Measurements from ENCODE around the gene DHRS1. TPM values are rescaled to one million over a fixed set of nuclear protein-coding genes. Genes with fewer than 3 reads are reported as not detected.
A peak's percentile ranks its signal among the peaks of the same experiment; 100 is the strongest.

The DHRS1 gene
- total and polyA plus RNA-seq, 9 of the 15 experiments (the other 6 are each of a cell fraction or from before 2014, with no cell fraction given): 7.3 to 33.6 (median 13.3) TPM

- TF ChIP-seq PHTF2 (CRISPR knock-in tag; IDR thresholded peaks at IDR 0.05) (no peak), C11orf30 (IDR thresholded peaks at IDR 0.05; ENCODE audit: low read depth) (no peak), NELFE (IDR thresholded peaks at IDR 0.05; ENCODE audit: insufficient read depth, insufficient read length) (no peak), ZNF165 (CRISPR knock-in tag; IDR thresholded peaks at IDR 0.05; ENCODE audit: borderline replicate concordance) (no peak), ZNF354B (CRISPR knock-in tag; IDR thresholded peaks at IDR 0.05) (no peak), CREM (IDR thresholded peaks at IDR 0.05; ENCODE audit: low read depth) (peak; percentile 47; the same call in 1 of the 2 replicates), GMEB1 (CRISPR knock-in tag; IDR thresholded peaks at IDR 0.05) (no peak), MITF (IDR thresholded peaks at IDR 0.05) (no peak), CHD2 (IDR thresholded peaks at IDR 0.05; ENCODE audit: low read depth, low read length) (no peak), ZBTB33 (CRISPR knock-in tag; IDR thresholded peaks at IDR 0.05) (no peak), EP400 (IDR thresholded peaks at IDR 0.05) (no peak; the same call in 1 of the 2 replicates), CTBP1 (IDR thresholded peaks at IDR 0.05; ENCODE audit: borderline replicate concordance) (peak; percentile 86), L3MBTL2 (IDR thresholded peaks at IDR 0.05) (no peak), HES1 (IDR thresholded peaks at IDR 0.05; ENCODE audit: low read depth) (no peak), HDAC1 (IDR thresholded peaks at IDR 0.05) (peak in 1 of 2 experiments; percentile 71; a peak in 2 of 4 replicates), E2F3 (CRISPR knock-in tag; IDR thresholded peaks at IDR 0.05) (no peak), MCM7 (IDR thresholded peaks at IDR 0.05) (no peak), E2F6 (IDR thresholded peaks at IDR 0.05; ENCODE audit: borderline replicate concordance in 1 of 2, extremely low read depth in 1 of 2, insufficient read depth in 1 of 2, insufficient read length in 1 of 2, low read depth in 1 of 2, low read length in 1 of 2, poor library complexity in 1 of 2, severe bottlenecking in 1 of 2) (no peak), ZNF184 (CRISPR knock-in tag; IDR thresholded peaks at IDR 0.05) (no peak), ZNF282 (CRISPR knock-in tag; IDR thresholded peaks at IDR 0.05) (no peak), RFX1 (IDR thresholded peaks at IDR 0.05) (no peak), SRSF9 (IDR thresholded peaks at IDR 0.05; ENCODE audit: borderline replicate concordance, low read depth, low read length) (no peak), PURB (CRISPR knock-in tag; IDR thresholded peaks at IDR 0.05; ENCODE audit: low read depth) (no peak)
Measured at GRCh38 chr14:24255931-24256711, 43.5 kb downstream of the DHRS1 start (continued).

All from K562 (cell line).